OCI-LY7 (cell line): ENCODE data around the gene CLDN19.

Experiments used
- CTCF ChIP-seq: fragments of 200-600 bp; sonication (generic); conservative IDR thresholded peaks from 2 replicates; pipeline ENCODE4 v1.5.1; 2014; ENCODE audit warnings: mild to moderate bottlenecking, antibody characterized with exemption, low read length, moderate library complexity, mixed read lengths
- EZH2phosphoT487 ChIP-seq: fragments of 200-600 bp; sonication (generic); IDR thresholded peaks from 2 replicates; pipeline ENCODE4 v1.6.1; 2018; ENCODE audit warnings: low read depth, borderline replicate concordance, mild to moderate bottlenecking, mixed run types, antibody characterized with exemption, low read length, moderate library complexity, mixed read lengths

- TF ChIP-seq CTCF (no peak), EZH2phosphoT487 (no peak)
Observed at GRCh38 chr1:42745851-42746250, 5.8 kb upstream of the CLDN19 start.
